K562 (cell line): ENCODE data around the gene CDC25B. TPM values are rescaled to one million over a fixed set of nuclear protein-coding genes. Genes with fewer than 3 reads are reported as not detected.

Experiments
- CHD1 ChIP-seq: fragments of 200-600 bp; sonication (generic); IDR thresholded peaks from one replicate; pipeline ENCODE4 v1.6.1; 2012; ENCODE audit warnings: mild to moderate bottlenecking, moderate library complexity, low read length, inconsistent platforms
- CTBP1 ChIP-seq: fragments of 450-650 bp; IDR thresholded peaks from 2 replicates; pipeline ENCODE4 v1.6.1; 2016; ENCODE audit warnings: borderline replicate concordance
- ETS2 ChIP-seq: IDR thresholded peaks from 2 replicates; pipeline ENCODE4 v1.6.1; 2016; ENCODE audit warnings: borderline replicate concordance, missing genetic modification characterization, mild to moderate bottlenecking, moderate library complexity, missing compliant biosample characterization; ENCODE audit not compliant: poor library complexity, severe bottlenecking
- GABPA ChIP-seq: fragments of 200-800 bp; sonication (Bioruptor generic); conservative IDR thresholded peaks from 2 replicates; pipeline ENCODE4 v1.6.1; 2016; ENCODE audit warnings: low read depth, missing genetic modification characterization, missing compliant biosample characterization
- SPI1 ChIP-seq: IDR thresholded peaks from 2 replicates; pipeline ENCODE4 v1.6.1; 2011; ENCODE audit warnings: low read depth, low read length, control low read depth, borderline replicate concordance
- SREBF1 ChIP-seq: fragments of 150-350 bp; IDR thresholded peaks from 2 replicates; pipeline ENCODE4 v1.6.1; 2014; ENCODE audit warnings: antibody characterized with exemption, low read depth, low read length, borderline replicate concordance
- SRSF9 ChIP-seq: fragments of 200-400 bp; formaldehyde crosslinking; IDR thresholded peaks from 2 replicates; pipeline ENCODE4 v1.6.1; 2017; ENCODE audit warnings: low read depth, low read length, borderline replicate concordance
- ZNF174 ChIP-seq: fragments of 250-450 bp; sonication (Bioruptor Pico); IDR thresholded peaks from 2 replicates; pipeline ENCODE4 v1.4.0; 2020; ENCODE audit warnings: mild to moderate bottlenecking
- ZNF184 ChIP-seq: sonication (generic); formaldehyde crosslinking; IDR thresholded peaks from 2 replicates; pipeline ENCODE4 v1.5.0; 2020; ENCODE audit warnings: missing genetic modification reagents
- polyA plus RNA-seq, 8 experiments: library from polyadenylated mRNA; depleted of rRNA in 4 of 8; stranded (reverse) in 5 of 8; unstranded in 3 of 8; fragments of >200 nt; fragmentation: Nextera tagmentation in 2 of 8; fragmentation: Illumina TruSeq in 1 of 8; extraction: Ambion mirVana in 2 of 8; extraction: Trizol in 1 of 8; gene quantifications; 2 replicates each; pipeline versions ENCODE4 v1.2.1 to v1.2.3, GENCODE V29; 2011 to 2014; ENCODE audit warnings: inconsistent platforms in 1 of 8, missing spikeins in 1 of 8
- total RNA-seq, 7 experiments: library from RNA; depleted of rRNA in 6 of 7; stranded (reverse); fragments of >200 nt in 6 of 7; fragmentation: Illumina TruSeq in 2 of 7; extraction: Trizol in 2 of 7; gene quantifications; 2 replicates each; pipeline versions ENCODE4 v1.2.1 to v1.2.3, GENCODE V29; 2011 to 2021; ENCODE audit warnings: low replicate concordance in 1 of 7
- TF ChIP-seq, protein P1 (sequence below): fragments of 450-650 bp; IDR thresholded peaks from 2 replicates; pipeline ENCODE4 v1.6.1; 2016; ENCODE audit warnings: low read depth
- TF ChIP-seq, protein P2 (sequence below): sonication (generic); formaldehyde crosslinking; IDR thresholded peaks from 2 replicates; pipeline ENCODE4 v1.8.0; 2023; ENCODE audit warnings: missing genetic modification reagents, mild to moderate bottlenecking, borderline replicate concordance

The CDC25B gene
- total and polyA plus RNA-seq, 9 of the 15 experiments (the other 6 are each of a cell fraction or from before 2014, with no cell fraction given) = 2.3 to 35.7 (median 9.5) TPM

DNA sequence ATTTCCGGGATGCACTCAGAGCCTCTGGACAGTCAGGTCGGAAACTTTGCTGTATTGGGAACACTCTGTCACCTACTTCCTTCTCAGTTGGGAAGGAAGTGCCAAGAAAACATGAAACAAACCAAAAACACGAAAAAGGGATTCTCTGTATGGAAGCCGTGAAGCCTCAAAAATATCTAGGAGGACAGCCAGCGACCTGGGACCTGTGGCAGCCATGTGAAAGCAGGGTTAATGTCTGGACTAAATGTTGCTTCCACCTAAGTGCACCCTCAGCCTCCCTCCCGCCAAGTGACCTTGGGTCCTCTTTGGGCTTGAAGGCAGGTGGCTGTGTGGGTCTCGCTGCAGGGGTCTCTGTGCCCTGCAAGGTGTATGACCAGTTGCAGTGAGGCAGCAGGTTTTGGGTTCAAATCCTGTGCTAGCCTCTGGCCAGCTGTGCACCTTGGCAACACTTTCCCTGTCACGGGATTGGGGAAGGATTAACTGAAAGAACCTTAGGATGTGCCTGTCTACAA, 51.4 kb downstream of the CDC25B start (continued):
- TF ChIP-seq, protein P1, sequence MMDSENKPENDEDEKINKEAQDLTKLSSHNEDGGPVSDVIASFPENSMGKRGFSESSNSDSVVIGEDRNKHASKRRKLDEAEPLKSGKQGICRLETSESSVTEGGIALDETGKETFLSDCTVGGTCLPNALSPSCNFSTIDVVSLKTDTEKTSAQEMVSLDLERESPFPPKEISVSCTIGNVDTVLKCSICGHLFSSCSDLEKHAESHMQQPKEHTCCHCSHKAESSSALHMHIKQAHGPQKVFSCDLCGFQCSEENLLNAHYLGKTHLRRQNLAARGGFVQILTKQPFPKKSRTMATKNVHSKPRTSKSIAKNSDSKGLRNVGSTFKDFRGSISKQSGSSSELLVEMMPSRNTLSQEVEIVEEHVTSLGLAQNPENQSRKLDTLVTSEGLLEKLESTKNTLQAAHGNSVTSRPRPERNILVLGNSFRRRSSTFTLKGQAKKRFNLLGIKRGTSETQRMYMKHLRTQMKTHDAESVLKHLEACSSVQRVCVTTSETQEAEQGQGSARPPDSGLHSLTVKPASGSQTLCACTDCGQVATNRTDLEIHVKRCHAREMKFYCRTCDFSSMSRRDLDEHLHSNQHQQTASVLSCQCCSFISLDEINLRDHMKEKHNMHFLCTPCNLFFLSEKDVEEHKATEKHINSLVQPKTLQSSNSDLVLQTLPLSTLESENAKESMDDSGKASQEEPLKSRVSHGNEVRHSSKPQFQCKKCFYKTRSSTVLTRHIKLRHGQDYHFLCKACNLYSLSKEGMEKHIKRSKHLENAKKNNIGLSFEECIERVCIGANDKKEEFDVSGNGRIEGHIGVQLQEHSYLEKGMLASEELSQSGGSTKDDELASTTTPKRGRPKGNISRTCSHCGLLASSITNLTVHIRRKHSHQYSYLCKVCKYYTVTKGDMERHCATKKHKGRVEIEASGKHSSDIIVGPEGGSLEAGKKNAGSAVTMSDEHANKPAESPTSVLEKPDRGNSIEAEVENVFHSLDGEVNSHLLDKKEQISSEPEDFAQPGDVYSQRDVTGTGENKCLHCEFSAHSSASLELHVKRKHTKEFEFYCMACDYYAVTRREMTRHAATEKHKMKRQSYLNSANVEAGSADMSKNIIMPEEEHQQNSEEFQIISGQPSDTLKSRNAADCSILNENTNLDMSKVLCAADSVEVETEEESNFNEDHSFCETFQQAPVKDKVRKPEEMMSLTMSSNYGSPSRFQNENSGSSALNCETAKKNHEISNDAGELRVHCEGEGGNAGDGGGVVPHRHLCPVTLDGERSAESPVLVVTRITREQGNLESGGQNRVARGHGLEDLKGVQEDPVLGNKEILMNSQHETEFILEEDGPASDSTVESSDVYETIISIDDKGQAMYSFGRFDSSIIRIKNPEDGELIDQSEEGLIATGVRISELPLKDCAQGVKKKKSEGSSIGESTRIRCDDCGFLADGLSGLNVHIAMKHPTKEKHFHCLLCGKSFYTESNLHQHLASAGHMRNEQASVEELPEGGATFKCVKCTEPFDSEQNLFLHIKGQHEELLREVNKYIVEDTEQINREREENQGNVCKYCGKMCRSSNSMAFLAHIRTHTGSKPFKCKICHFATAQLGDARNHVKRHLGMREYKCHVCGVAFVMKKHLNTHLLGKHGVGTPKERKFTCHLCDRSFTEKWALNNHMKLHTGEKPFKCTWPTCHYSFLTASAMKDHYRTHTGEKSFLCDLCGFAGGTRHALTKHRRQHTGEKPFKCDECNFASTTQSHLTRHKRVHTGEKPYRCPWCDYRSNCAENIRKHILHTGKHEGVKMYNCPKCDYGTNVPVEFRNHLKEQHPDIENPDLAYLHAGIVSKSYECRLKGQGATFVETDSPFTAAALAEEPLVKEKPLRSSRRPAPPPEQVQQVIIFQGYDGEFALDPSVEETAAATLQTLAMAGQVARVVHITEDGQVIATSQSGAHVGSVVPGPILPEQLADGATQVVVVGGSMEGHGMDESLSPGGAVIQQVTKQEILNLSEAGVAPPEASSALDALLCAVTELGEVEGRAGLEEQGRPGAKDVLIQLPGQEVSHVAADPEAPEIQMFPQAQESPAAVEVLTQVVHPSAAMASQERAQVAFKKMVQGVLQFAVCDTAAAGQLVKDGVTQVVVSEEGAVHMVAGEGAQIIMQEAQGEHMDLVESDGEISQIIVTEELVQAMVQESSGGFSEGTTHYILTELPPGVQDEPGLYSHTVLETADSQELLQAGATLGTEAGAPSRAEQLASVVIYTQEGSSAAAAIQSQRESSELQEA = peak; percentile 82
- 0 out of 2 replicates have a peak, but pooled peaks have one; percentile 8 for TF ChIP-seq SREBF1
- no peak for TF ChIP-seq ZNF174 (CRISPR knock-in tag)
- 0 out of 2 replicates have a peak, but pooled peaks have one; percentile 5 for TF ChIP-seq GABPA (tag)
- no peak for TF ChIP-seq SPI1
- no peak for TF ChIP-seq CTBP1
- peak; percentile 55 for TF ChIP-seq CHD1
- TF ChIP-seq SRSF9 = no peak
- TF ChIP-seq ETS2 = no peak
- TF ChIP-seq, protein P2, sequence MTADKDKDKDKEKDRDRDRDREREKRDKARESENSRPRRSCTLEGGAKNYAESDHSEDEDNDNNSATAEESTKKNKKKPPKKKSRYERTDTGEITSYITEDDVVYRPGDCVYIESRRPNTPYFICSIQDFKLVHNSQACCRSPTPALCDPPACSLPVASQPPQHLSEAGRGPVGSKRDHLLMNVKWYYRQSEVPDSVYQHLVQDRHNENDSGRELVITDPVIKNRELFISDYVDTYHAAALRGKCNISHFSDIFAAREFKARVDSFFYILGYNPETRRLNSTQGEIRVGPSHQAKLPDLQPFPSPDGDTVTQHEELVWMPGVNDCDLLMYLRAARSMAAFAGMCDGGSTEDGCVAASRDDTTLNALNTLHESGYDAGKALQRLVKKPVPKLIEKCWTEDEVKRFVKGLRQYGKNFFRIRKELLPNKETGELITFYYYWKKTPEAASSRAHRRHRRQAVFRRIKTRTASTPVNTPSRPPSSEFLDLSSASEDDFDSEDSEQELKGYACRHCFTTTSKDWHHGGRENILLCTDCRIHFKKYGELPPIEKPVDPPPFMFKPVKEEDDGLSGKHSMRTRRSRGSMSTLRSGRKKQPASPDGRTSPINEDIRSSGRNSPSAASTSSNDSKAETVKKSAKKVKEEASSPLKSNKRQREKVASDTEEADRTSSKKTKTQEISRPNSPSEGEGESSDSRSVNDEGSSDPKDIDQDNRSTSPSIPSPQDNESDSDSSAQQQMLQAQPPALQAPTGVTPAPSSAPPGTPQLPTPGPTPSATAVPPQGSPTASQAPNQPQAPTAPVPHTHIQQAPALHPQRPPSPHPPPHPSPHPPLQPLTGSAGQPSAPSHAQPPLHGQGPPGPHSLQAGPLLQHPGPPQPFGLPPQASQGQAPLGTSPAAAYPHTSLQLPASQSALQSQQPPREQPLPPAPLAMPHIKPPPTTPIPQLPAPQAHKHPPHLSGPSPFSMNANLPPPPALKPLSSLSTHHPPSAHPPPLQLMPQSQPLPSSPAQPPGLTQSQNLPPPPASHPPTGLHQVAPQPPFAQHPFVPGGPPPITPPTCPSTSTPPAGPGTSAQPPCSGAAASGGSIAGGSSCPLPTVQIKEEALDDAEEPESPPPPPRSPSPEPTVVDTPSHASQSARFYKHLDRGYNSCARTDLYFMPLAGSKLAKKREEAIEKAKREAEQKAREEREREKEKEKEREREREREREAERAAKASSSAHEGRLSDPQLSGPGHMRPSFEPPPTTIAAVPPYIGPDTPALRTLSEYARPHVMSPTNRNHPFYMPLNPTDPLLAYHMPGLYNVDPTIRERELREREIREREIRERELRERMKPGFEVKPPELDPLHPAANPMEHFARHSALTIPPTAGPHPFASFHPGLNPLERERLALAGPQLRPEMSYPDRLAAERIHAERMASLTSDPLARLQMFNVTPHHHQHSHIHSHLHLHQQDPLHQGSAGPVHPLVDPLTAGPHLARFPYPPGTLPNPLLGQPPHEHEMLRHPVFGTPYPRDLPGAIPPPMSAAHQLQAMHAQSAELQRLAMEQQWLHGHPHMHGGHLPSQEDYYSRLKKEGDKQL (CRISPR knock-in tag) = no peak
- TF ChIP-seq ZNF184 = no peak
- TF ChIP-seq, all 486 proteins: peak for 7
